A549 (cell line): ENCODE measurements around the gene SMIM45.

Experiments
- ATAC-seq, 2 experiments: fragments of 200-7000 bp in 1 of 2; fragments of >200 bp in 1 of 2; cut with Nextera tagmentation in 1 of 2; cut with Tn5 transposase in 1 of 2; 3 replicates each; pipeline versions ENCODE4 v1.8.0 to v1.9.1; 2018 to 2020; ENCODE audit warnings: mild to moderate bottlenecking in 1 of 2, moderate library complexity in 1 of 2
- CTCF ChIA-PET: fragments of 300-600 bp; sonication (Branson Sonifier 250); formaldehyde crosslinking; extraction: SDS; loops from one replicate; lab custom pipeline; 2021; ENCODE audit warnings: antibody characterized with exemption, inconsistent platforms; lab: Yijun Ruan, JAX
- POLR2A ChIA-PET: fragments of 350-600 bp; formaldehyde crosslinking; extraction: SDS; loops from one replicate; lab custom pipeline; 2021; ENCODE audit warnings: antibody characterized with exemption, inconsistent platforms; lab: Yijun Ruan, JAX
- DNase-seq, 2 experiments: peaks; one replicate each; pipeline versions ENCODE4 v3.0.0 to v3.0.0-alpha.2; 2011 to 2016; ENCODE audit warnings: low read depth in 1 of 2, low spot score in 1 of 2
- FAIRE-seq: peaks from 2 replicates; lab custom pipeline; 2011; peaks lifted over from hg19 to GRCh38; lab: Jason Lieb, UNC
- H3K27ac ChIP-seq, 2 experiments: fragments of >200 bp; sonication (Bioruptor Twin); formaldehyde crosslinking; 3 replicates each; pipeline ENCODE4 v1.5.1; 2016 to 2017
- H3K4me1 ChIP-seq: fragments of >200 bp; sonication (Bioruptor Twin); formaldehyde crosslinking; 3 replicates; pipeline ENCODE4 v1.6.1; 2016
- H3K4me2 ChIP-seq: fragments of >200 bp; sonication (Bioruptor Twin); formaldehyde crosslinking; 3 replicates; pipeline ENCODE4 v1.6.1; 2016
- H3K4me3 ChIP-seq: fragments of >200 bp; sonication (Bioruptor Twin); formaldehyde crosslinking; 3 replicates; pipeline ENCODE4 v1.5.1; 2016
- H3K9me3 ChIP-seq: fragments of >200 bp; sonication (Bioruptor Twin); formaldehyde crosslinking; 3 replicates; pipeline ENCODE4 v1.6.1; 2016
- CBX8 ChIP-seq: fragments of 200-600 bp; sonication (generic); IDR thresholded peaks from 2 replicates; pipeline ENCODE4 v1.6.1; 2016
- CEBPB ChIP-seq, 2 experiments: fragments of >200 bp in 1 of 2; sonication (Bioruptor Twin) in 1 of 2; formaldehyde crosslinking in 1 of 2; IDR thresholded peaks; 2 replicates each; pipeline ENCODE4 v1.6.1; 2012 to 2016
- CHD2 ChIP-seq: fragments of 150-350 bp; IDR thresholded peaks from 2 replicates; pipeline ENCODE4 v1.6.1; 2014; ENCODE audit warnings: low read length; ENCODE audit not compliant: partially characterized antibody
- E2F6 ChIP-seq: IDR thresholded peaks from 2 replicates; pipeline ENCODE4 v1.6.1; 2012; ENCODE audit warnings: low read depth, borderline replicate concordance
- EP300 ChIP-seq, 2 experiments: fragments of >200 bp; sonication (Bioruptor Twin); formaldehyde crosslinking; IDR thresholded peaks; 2 replicates in 1 of 2; 3 replicates in 1 of 2; pipeline ENCODE4 v1.6.1; 2016 to 2017
- ESRRA ChIP-seq: fragments of 150-350 bp; IDR thresholded peaks from 2 replicates; pipeline ENCODE4 v1.6.1; 2014; ENCODE audit warnings: mild to moderate bottlenecking, low read length, borderline replicate concordance
- HOXB5 ChIP-seq: fragments of 250-450 bp; sonication (Bioruptor Pico); IDR thresholded peaks from 2 replicates; pipeline ENCODE4 v1.5.0; 2020; ENCODE audit warnings: mild to moderate bottlenecking, moderate library complexity
- JUN ChIP-seq, 2 experiments: fragments of >200 bp; sonication (Bioruptor Twin); formaldehyde crosslinking; IDR thresholded peaks; 2 replicates in 1 of 2; 3 replicates in 1 of 2; pipeline ENCODE4 v1.6.1; 2016 to 2017
- KDM5A ChIP-seq: fragments of 200-600 bp; sonication (generic); IDR thresholded peaks from 2 replicates; pipeline ENCODE4 v1.6.1; 2016; ENCODE audit warnings: antibody characterized with exemption, mild to moderate bottlenecking
- MAFK ChIP-seq: fragments of 450-650 bp; IDR thresholded peaks from 2 replicates; pipeline ENCODE4 v1.6.1; 2014; ENCODE audit not compliant: partially characterized antibody
- MAX ChIP-seq: IDR thresholded peaks from 2 replicates; pipeline ENCODE4 v1.6.1; 2012
- MAZ ChIP-seq: fragments of 150-350 bp; IDR thresholded peaks from 2 replicates; pipeline ENCODE4 v1.6.1; 2014; ENCODE audit warnings: antibody characterized with exemption, low read depth, low read length, borderline replicate concordance
- NPAS2 ChIP-seq: fragments of 250-450 bp; sonication (Bioruptor Pico); IDR thresholded peaks from 2 replicates; pipeline ENCODE4 v1.8.0; 2022; ENCODE audit warnings: mild to moderate bottlenecking, moderate library complexity, borderline replicate concordance
- PBX3 ChIP-seq: IDR thresholded peaks from 2 replicates; pipeline ENCODE4 v1.6.1; 2012
- PHF8 ChIP-seq: fragments of 200-600 bp; sonication (generic); IDR thresholded peaks from 2 replicates; pipeline ENCODE4 v1.6.1; 2016; ENCODE audit warnings: low read depth, mild to moderate bottlenecking, antibody characterized with exemption, moderate library complexity, borderline replicate concordance
- POLR2A ChIP-seq: IDR thresholded peaks from 2 replicates; pipeline ENCODE4 v1.6.1; 2012; ENCODE audit warnings: mild to moderate bottlenecking, low read length
- RAD21 ChIP-seq, 2 experiments: fragments of >200 bp in 1 of 2; sonication (Bioruptor Twin) in 1 of 2; formaldehyde crosslinking in 1 of 2; IDR thresholded peaks in 1 of 2; conservative IDR thresholded peaks in 1 of 2; 2 replicates in 1 of 2; 3 replicates in 1 of 2; pipeline ENCODE4 v1.6.1; 2012 to 2018; ENCODE audit warnings: inconsistent platforms in 1 of 2
- REST ChIP-seq: fragments of 200-600 bp; sonication (generic); IDR thresholded peaks from 2 replicates; pipeline ENCODE4 v1.6.1; 2016; ENCODE audit warnings: antibody characterized with exemption, mild to moderate bottlenecking, moderate library complexity
- TFCP2L1 ChIP-seq: fragments of 250-450 bp; sonication (Bioruptor Pico); IDR thresholded peaks from 2 replicates; pipeline ENCODE4 v1.5.0; 2021; ENCODE audit warnings: mild to moderate bottlenecking
- USF2 ChIP-seq: fragments of 450-650 bp; IDR thresholded peaks from 2 replicates; pipeline ENCODE4 v1.6.1; 2014; ENCODE audit warnings: antibody characterized with exemption
- ZC3H11A ChIP-seq: fragments of 450-650 bp; IDR thresholded peaks from 2 replicates; pipeline ENCODE4 v1.6.1; 2014; ENCODE audit warnings: antibody characterized with exemption, mild to moderate bottlenecking
- ZSCAN20 ChIP-seq: fragments of 250-450 bp; sonication (Bioruptor Pico); IDR thresholded peaks from 2 replicates; pipeline ENCODE4 v1.8.0; 2022; ENCODE audit warnings: mild to moderate bottlenecking, moderate library complexity
- WGBS: methylation state at CpG from one replicate; pipeline ENCODE4 v1.1.6; 2017; ENCODE audit errors: missing lambda C conversion rate; 5-methylcytosine and 5-hydroxymethylcytosine counted together

The SMIM45 gene

GRCh38 chr22:41996826-41997225 is 44.9 kb downstream of the SMIM45 start:
- H3K27ac ChIP-seq, result no peak overlapping the region
- FAIRE-seq, result no peak
- CTCF ChIA-PET, result no interaction called here

GRCh38 chr22:41998361-41999261 is 46.7 kb downstream of the SMIM45 start, which contains the start of gene WBP2NL:
Gene WBP2NL (plus strand): TSS chr22:41998788. CDS start chr22:41998819, 31 bp downstream.
- H3K4me2 ChIP-seq, result peak within 1 kb of the TSS; percentile 80
- CTCF ChIA-PET, result interaction anchor here (1.2 kb wide), 1 partner anchor 301 kb away, joined by 3 read pairs; no protein-coding TSS in a partner anchor
- peaks cover 12% of the 10 kb centered on the region for H3K9me3 ChIP-seq
- WGBS, result 24% methylated on average over 15 of the region's 71 CpGs
- peaks cover 3% of the 10 kb centered on the region; the same call in 1 of the 3 replicates for H3K4me1 ChIP-seq
- peak within 1 kb of the TSS; percentile 76 to 82 for H3K27ac ChIP-seq
- FAIRE-seq (no peak), ATAC-seq (peak; percentile 86 to 88), DNase-seq (peak; percentile 78 to 90)
- TF ChIP-seq CEBPB (IDR thresholded peaks at IDR 0.05) (no peak), MAX (peak; percentile 91), MAFK (no peak), JUN (IDR thresholded peaks at IDR 0.05) (peak in 1 of 2 experiments; percentile 27; a peak in 1 of 5 replicates), E2F6 (peak; percentile 97), USF2 (peak; percentile 90), PBX3 (no peak), PHF8 (peak; percentile 54; the same call in 1 of the 2 replicates), POLR2A (peak; percentile 48; the same call in 1 of the 2 replicates)
- POLR2A ChIA-PET, result interaction anchor here (0.6 to 1.2 kb wide), 9 partner anchors 12 to 472 kb away, joined by 3 to 5 read pairs (median 3); partner anchors contain the start of genes NDUFA6 and SMDT1
- peak within 1 kb of the TSS; percentile 58 for H3K4me3 ChIP-seq

More at GRCh38 chr22:41996826-41997225, 44.9 kb downstream of the SMIM45 start:
- peaks cover 3% of the 10 kb centered on the region; the same call in 1 of the 3 replicates for H3K4me1 ChIP-seq
- H3K9me3 ChIP-seq, result peaks cover 12% of the 10 kb centered on the region
- DNase-seq (no peak), ATAC-seq (no peak)
- H3K4me2 ChIP-seq, result no peak overlapping the region
- TF ChIP-seq CHD2 (no peak), POLR2A (no peak), RAD21 (conservative IDR thresholded peaks at IDR 0.05 in 1 of 2, IDR thresholded peaks at IDR 0.05 in 1 of 2) (no peak), ESRRA (no peak), MAZ (no peak), KDM5A (no peak), TFCP2L1 (CRISPR knock-in tag) (no peak), REST (no peak), NPAS2 (CRISPR knock-in tag) (no peak), EP300 (IDR thresholded peaks at IDR 0.05) (no peak), ZC3H11A (no peak), CBX8 (no peak), ZSCAN20 (CRISPR knock-in tag) (no peak), HOXB5 (CRISPR knock-in tag) (no peak)
- WGBS, result 78% methylated on average over 5 of the region's 5 CpGs
- POLR2A ChIA-PET, result no interaction called here
- no peak overlapping the region for H3K4me3 ChIP-seq
